ENCODE measurements around the gene ICA1L. TPM values are rescaled to one million over a fixed set of nuclear protein-coding genes. Genes with fewer than 3 reads are reported as not detected.

The ICA1L gene
- total RNA-seq, 4 donors from 2014 or later = 0.85 to 4.2 (median 1.2) TPM

GRCh38 chr2:202765436-202765835 lies 106.1 kb downstream of the ICA1L start:
- H3K27ac ChIP-seq = no peak overlapping the region
- no peaks in the 10 kb centered on the region for H3K27me3 ChIP-seq
- TF ChIP-seq EP300 (IDR thresholded peaks at IDR 0.05) = no peak
- no peak for TF ChIP-seq CTCF (IDR thresholded peaks at IDR 0.05)
- TF ChIP-seq POLR2AphosphoS5 (IDR thresholded peaks at IDR 0.05) = no peak
- TF ChIP-seq POLR2A (IDR thresholded peaks at IDR 0.05) = no peak
- DNase-seq (ENCODE audit: low spot score in 2 of 2) = no peak
- H3K4me3 ChIP-seq = no peak overlapping the region
- H3K4me1 ChIP-seq = no peaks in the 10 kb centered on the region
- WGBS = 75% methylated on average over 5 of the region's 5 CpGs
- H3K9me3 ChIP-seq = no peaks in the 10 kb centered on the region
- H3K36me3 ChIP-seq = peaks cover 15% of the 10 kb centered on the region

- WGBS = 97% methylated on average over 3 of the region's 3 CpGs
- no peak for DNase-seq (ENCODE audit: low spot score in 2 of 2)
- no peak overlapping the region for H3K4me3 ChIP-seq
- H3K27ac ChIP-seq = no peak overlapping the region
- no peaks in the 10 kb centered on the region for H3K9me3 ChIP-seq
- H3K27me3 ChIP-seq = no peaks in the 10 kb centered on the region
- peaks cover 15% of the 10 kb centered on the region for H3K36me3 ChIP-seq
- H3K4me1 ChIP-seq = no peaks in the 10 kb centered on the region
- TF ChIP-seq POLR2A (IDR thresholded peaks at IDR 0.05) = no peak
- no peak for TF ChIP-seq EP300 (IDR thresholded peaks at IDR 0.05)
- no peak for TF ChIP-seq CTCF (IDR thresholded peaks at IDR 0.05)
- no peak for TF ChIP-seq POLR2AphosphoS5 (IDR thresholded peaks at IDR 0.05)
Measured at GRCh38 chr2:202764991-202765390, 106.6 kb downstream of the ICA1L start.

- 100% methylated on average over 1 of the region's 1 CpG for WGBS
- Histone ChIP-seq H3K36me3 (peaks cover 24% of the 10 kb centered on the region), H3K27me3 (no peaks in the 10 kb centered on the region), H3K27ac (no peak overlapping the region), H3K4me3 (no peak overlapping the region), H3K4me1 (no peaks in the 10 kb centered on the region), H3K9me3 (no peaks in the 10 kb centered on the region)
- no peak for DNase-seq (ENCODE audit: low spot score in 2 of 2)
- TF ChIP-seq POLR2A (IDR thresholded peaks at IDR 0.05) = no peak
- TF ChIP-seq EP300 (IDR thresholded peaks at IDR 0.05) = no peak
- TF ChIP-seq CTCF (IDR thresholded peaks at IDR 0.05) = no peak
- TF ChIP-seq POLR2AphosphoS5 (IDR thresholded peaks at IDR 0.05) = no peak
Measured at GRCh38 chr2:202763916-202764315, 107.7 kb downstream of the ICA1L start.

- WGBS = 76% methylated on average over 4 of the region's 4 CpGs
- peaks cover 33% of the 10 kb centered on the region for H3K36me3 ChIP-seq
- TF ChIP-seq POLR2A (IDR thresholded peaks at IDR 0.05) = no peak
- TF ChIP-seq CTCF (IDR thresholded peaks at IDR 0.05) = no peak
- no peak for TF ChIP-seq EP300 (IDR thresholded peaks at IDR 0.05)
- TF ChIP-seq POLR2AphosphoS5 (IDR thresholded peaks at IDR 0.05) = no peak
Measured at GRCh38 chr2:202762556-202762955, 109.0 kb downstream of the ICA1L start.

GRCh38 chr2:202760848-202761247 lies 110.7 kb downstream of the ICA1L start:
- H3K9me3 ChIP-seq = no peaks in the 10 kb centered on the region
- H3K27ac ChIP-seq = no peak overlapping the region
- no peak for DNase-seq (ENCODE audit: low spot score in 2 of 2)
- no peaks in the 10 kb centered on the region for H3K4me1 ChIP-seq
- no peak for TF ChIP-seq POLR2A (IDR thresholded peaks at IDR 0.05)
- TF ChIP-seq POLR2AphosphoS5 (IDR thresholded peaks at IDR 0.05) = no peak
- TF ChIP-seq EP300 (IDR thresholded peaks at IDR 0.05) = no peak
- no peaks in the 10 kb centered on the region for H3K27me3 ChIP-seq
- H3K36me3 ChIP-seq = peaks cover 41% of the 10 kb centered on the region
- WGBS = 94% methylated on average over 2 of the region's 2 CpGs
- H3K4me3 ChIP-seq = no peak overlapping the region

More at GRCh38 chr2:202762556-202762955, 109.0 kb downstream of the ICA1L start:
- Histone ChIP-seq H3K4me1 (no peaks in the 10 kb centered on the region), H3K9me3 (no peaks in the 10 kb centered on the region), H3K27ac (no peak overlapping the region), H3K4me3 (no peak overlapping the region), H3K27me3 (no peaks in the 10 kb centered on the region)
- no peak for DNase-seq (ENCODE audit: low spot score in 2 of 2)

- WGBS = 67% methylated on average over 2 of the region's 2 CpGs
- Histone ChIP-seq H3K27me3 (no peaks in the 10 kb centered on the region), H3K4me1 (no peaks in the 10 kb centered on the region), H3K9me3 (no peaks in the 10 kb centered on the region), H3K36me3 (peaks cover 36% of the 10 kb centered on the region), H3K4me3 (no peak overlapping the region), H3K27ac (no peak overlapping the region)
- TF ChIP-seq POLR2AphosphoS5 (IDR thresholded peaks at IDR 0.05) = no peak
- TF ChIP-seq CTCF (IDR thresholded peaks at IDR 0.05) = no peak
- TF ChIP-seq EP300 (IDR thresholded peaks at IDR 0.05) = no peak
- TF ChIP-seq POLR2A (IDR thresholded peaks at IDR 0.05) = no peak
- no peak for DNase-seq (ENCODE audit: low spot score in 2 of 2)
Measured at GRCh38 chr2:202758604-202759003, 113.0 kb downstream of the ICA1L start.

All from suprapubic skin (tissue), 4 donors.